Astrocyte of the spinal cord (primary cell): ENCODE measurements around the gene SLC39A8.
"Not testable (repeated sequence)": the region's sequence is repeated elsewhere in the genome, so short reads cannot be mapped to it uniquely, and the experiment has no call there.

Experiments
- DNase-seq: peaks from one replicate; pipeline ENCODE4 v3.0.0; 2011; ENCODE audit warnings: low read depth, low spot score
- H3K4me3 ChIP-seq: 2 replicates; pipeline ENCODE4 v1.5.1; 2011; ENCODE audit warnings: low read depth, mild to moderate bottlenecking, low read length, moderate library complexity
- in situ Hi-C: cut with HindIII; loops from 2 replicates; pipeline ENCODE4 v1.10.0; 2017; ENCODE audit warnings: low sequenced_read_pairs
- TF ChIP-seq, protein P1 (sequence below): IDR thresholded peaks from 2 replicates; pipeline ENCODE4 v1.5.1; 2012; ENCODE audit warnings: low read depth, mild to moderate bottlenecking, low read length, inconsistent platforms

SLC39A8 gene

DNA sequence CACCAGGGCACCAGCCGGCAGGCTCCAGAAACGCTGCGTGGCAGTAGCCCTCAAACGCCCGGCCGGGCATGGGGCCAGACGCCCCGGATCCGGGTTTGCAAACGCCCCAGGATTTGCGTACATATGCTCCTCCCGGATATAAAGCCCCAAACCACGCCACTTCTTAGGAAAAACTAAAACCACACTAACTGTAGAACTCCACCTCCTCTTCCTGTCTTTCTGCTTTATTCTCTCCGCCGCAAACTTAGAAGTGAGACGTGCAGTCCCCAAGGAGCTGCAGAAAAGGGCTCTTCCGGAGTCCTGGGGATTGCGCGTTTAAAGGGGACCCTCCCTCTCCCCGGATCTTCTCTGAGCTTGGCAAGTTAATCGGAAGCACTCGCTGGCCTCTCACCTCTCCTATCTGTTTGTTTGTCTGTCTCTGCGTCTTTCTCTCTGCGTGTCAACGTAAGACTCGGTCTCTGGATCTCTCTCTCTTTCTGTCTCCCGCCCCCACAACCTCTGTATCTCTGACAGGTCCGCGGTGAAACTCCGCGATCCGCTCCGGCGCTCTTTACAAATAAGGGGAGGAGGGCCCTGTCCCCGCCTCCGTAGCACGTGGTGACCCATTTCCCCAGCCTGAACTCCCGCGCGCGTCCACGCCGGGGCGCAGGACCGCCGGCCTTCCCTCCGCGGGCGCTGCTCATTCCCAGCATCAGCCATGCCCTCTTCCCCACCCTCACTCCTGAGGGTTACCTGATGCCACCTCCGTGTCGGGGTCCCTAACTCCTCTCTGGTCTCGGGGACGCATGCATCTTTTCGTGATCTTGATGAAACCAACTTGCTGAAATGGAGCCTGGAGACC lies at the start of gene SLC39A8:
TSS of gene SLC39A8 (minus strand) at position 529 of the 841 bp plus-strand sequence. CDS start 820 bp downstream, outside the sequence.
- TF ChIP-seq, protein P1, sequence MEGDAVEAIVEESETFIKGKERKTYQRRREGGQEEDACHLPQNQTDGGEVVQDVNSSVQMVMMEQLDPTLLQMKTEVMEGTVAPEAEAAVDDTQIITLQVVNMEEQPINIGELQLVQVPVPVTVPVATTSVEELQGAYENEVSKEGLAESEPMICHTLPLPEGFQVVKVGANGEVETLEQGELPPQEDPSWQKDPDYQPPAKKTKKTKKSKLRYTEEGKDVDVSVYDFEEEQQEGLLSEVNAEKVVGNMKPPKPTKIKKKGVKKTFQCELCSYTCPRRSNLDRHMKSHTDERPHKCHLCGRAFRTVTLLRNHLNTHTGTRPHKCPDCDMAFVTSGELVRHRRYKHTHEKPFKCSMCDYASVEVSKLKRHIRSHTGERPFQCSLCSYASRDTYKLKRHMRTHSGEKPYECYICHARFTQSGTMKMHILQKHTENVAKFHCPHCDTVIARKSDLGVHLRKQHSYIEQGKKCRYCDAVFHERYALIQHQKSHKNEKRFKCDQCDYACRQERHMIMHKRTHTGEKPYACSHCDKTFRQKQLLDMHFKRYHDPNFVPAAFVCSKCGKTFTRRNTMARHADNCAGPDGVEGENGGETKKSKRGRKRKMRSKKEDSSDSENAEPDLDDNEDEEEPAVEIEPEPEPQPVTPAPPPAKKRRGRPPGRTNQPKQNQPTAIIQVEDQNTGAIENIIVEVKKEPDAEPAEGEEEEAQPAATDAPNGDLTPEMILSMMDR, result peak; percentile 78
- peak within 1 kb of the TSS; percentile 75 for H3K4me3 ChIP-seq
- in situ Hi-C loops, result no loop called here
- peak; percentile 81 for DNase-seq

DNA sequence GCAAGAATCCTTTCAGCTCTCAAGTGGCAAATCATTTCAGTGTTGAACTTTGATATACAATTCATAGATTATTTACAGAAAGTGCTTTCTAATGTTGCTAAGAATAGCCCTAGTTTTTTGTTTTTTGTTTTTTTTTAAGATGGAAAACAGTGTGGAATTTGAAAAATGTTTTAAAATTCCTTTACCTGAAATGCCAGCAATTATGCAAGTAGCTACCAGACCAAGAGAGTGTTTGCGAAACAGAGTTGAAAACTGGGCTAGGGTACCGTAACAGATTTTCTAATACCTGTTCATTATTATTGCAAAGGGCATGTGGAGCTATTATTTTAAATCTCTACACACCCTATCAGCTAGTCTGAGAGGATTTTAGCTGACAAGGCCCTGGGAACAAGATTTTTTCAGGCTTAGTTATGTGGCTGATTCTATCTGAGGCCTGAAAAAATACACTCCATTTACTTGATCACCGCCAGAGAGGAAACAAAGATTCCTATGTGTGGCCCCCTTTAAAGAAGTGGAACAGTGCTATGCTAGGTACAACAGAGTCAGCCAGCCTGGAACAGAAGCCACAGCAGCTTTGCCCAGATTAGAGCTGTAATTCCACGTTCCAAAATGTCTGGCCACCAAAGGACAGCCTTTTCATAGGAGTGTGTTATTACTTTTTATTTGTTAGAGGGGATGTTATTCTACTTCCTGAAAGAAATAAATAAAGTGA lies 46.9 kb upstream of the SLC39A8 start:
- TF ChIP-seq, protein P1, result no peak
- in situ Hi-C loops, result no loop called here
- no peak for DNase-seq
- H3K4me3 ChIP-seq, result no peak overlapping the region

DNA sequence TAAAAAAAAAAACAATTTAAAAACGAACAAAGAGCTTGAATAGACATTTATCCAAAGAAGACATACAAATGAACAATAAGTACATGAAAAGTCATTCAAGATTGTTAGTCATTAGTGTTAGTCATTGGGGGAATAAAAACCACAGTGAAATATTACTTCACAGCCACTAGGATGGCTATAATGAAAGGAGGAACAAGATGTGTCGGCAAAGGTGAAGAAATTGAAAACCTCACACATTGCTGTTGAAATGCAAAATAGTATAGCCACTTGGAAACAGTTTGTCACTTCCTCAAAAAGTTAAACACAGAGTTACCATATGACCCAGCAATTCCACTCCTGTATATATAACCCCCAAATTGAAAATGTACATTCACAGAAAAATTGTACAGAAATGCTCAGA lies 45.2 kb upstream of the SLC39A8 start:
- in situ Hi-C loops, result no loop called here
- no peak overlapping the region for H3K4me3 ChIP-seq
- peak; percentile 55 for DNase-seq
- TF ChIP-seq, protein P1, result no peak

DNA sequence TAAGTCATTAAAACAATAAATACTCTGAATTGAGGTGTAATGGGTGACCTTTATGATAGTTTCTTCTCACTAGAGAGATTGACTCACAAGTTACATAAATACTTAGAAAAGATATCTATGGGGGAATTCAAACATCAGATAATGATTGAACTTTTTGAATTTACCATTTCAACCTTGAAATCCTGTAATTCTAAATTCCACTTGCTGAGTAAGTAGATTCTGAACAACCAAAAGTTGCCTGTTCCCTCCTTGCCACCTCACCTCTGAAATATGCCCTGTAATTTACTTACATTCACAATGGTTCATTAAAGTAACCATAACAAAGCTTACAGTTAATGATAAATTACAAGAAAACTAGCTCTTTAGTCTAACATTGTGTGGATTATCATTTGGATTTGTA lies 43.3 kb upstream of the SLC39A8 start:
- H3K4me3 ChIP-seq, result no peak overlapping the region
- peak; percentile 8 for DNase-seq
- TF ChIP-seq, protein P1, result no peak
- in situ Hi-C loops, result no loop called here

DNA sequence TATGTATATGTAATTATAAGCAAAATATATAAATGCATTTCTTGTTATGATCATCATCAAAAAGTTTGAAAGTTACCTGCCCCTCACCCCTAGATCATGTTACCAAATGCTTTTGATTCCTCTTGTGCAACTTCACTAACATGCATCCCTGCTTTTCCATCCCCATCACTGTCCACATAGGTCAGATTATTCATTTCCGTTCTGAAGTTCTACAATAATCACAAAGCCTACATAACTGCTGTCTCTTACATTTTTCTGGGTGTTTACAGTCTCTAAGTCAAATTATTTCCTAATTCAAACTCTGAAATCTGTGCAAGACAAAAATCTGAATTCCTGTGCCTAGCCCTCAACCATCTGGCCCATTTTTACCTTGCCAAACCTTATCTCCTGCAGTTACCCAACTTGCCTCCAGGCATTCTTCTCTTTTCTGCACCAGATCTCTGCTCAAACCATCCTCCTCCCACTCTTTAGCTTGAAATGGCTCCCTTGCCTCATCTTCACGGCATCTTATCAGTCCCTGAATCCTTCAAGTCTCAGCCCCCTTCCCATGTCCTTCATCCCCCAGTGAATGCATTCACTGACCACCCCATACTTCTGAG lies 42.4 kb upstream of the SLC39A8 start:
- TF ChIP-seq, protein P1, result no peak

DNA sequence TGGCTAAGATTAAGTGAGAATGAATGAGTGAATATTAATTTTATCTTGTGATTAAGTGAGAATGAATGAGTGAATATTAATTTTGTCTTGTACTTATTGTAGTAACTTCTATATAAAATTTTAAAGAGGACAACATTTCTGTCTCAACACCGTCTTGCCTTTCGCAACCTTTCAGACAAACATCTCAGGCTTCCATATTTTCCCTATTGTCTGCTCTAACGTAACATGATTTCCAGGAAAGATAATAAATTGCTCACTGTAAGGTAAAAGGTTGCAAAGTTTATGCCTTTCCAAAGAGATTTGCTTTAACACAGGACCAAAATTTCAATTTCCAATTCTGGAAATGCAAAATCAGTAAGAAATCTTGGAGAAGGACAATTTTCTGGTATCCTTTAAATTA lies 41.7 kb upstream of the SLC39A8 start:
- H3K4me3 ChIP-seq, result no peak overlapping the region
- no peak for DNase-seq
- TF ChIP-seq, protein P1, result no peak
- in situ Hi-C loops, result no loop called here

More for the DNA sequence above, 42.4 kb upstream of the SLC39A8 start:
- DNase-seq, result no peak
- in situ Hi-C loops, result no loop called here
- no peak overlapping the region for H3K4me3 ChIP-seq

DNA sequence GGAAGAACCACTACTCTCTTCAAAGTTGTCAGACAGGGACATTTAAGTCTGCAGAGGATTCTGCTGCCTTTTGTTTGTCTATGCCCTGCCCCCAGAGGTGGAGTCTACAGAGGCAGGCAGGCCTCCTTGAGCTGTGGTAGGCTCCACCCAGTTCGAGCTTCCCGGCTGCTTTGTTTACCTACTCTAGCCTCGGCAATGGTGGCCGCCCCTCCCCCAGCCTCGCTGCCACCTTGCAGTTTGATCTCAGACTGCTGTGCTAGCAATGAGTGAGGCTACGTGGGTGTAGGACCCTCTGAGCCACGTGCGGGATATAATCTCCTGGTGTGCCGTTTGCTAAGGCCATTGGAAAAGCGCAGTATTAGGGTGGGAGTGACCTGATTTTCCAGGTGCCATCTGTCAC lies 35.0 kb upstream of the SLC39A8 start:
- H3K4me3 ChIP-seq, DNase-seq, in situ Hi-C loops: not testable (repeated sequence)
